Hepatocyte (in vitro differentiated cells): ENCODE data around the gene RBM17. TPM values are rescaled to one million over a fixed set of nuclear protein-coding genes. Genes with fewer than 3 reads are reported as not detected.

ENCODE experiments used
- DNase-seq: peaks from one replicate; pipeline ENCODE4 v3.0.0-alpha.2; 2016; ENCODE audit warnings: low spot score
- H2AFZ ChIP-seq: fragments of 200-600 bp; sonication (generic); 2 replicates; pipeline ENCODE4 v1.6.0; 2016; ENCODE audit warnings: antibody characterized with exemption, mild to moderate bottlenecking
- H3K27ac ChIP-seq: fragments of 200-600 bp; sonication (generic); 2 replicates; pipeline ENCODE4 v1.5.1; 2016; ENCODE audit warnings: mild to moderate bottlenecking
- H3K27me3 ChIP-seq: fragments of 200-600 bp; sonication (generic); 2 replicates; pipeline ENCODE4 v1.6.1; 2016
- H3K36me3 ChIP-seq: fragments of 200-600 bp; sonication (generic); replicated peaks from 2 replicates; pipeline ENCODE4 v1.5.1; 2016; ENCODE audit warnings: low read depth; ENCODE audit not compliant: insufficient read depth
- H3K4me1 ChIP-seq: fragments of 200-600 bp; sonication (generic); 2 replicates; pipeline ENCODE4 v1.5.1; 2016; ENCODE audit warnings: mild to moderate bottlenecking, moderate library complexity; ENCODE audit not compliant: insufficient read depth
- H3K4me2 ChIP-seq: fragments of 200-600 bp; sonication (generic); 2 replicates; pipeline ENCODE4 v1.6.0; 2016
- H3K4me3 ChIP-seq: fragments of 200-600 bp; sonication (generic); 2 replicates; pipeline ENCODE4 v1.5.1; 2016; ENCODE audit warnings: mild to moderate bottlenecking
- H3K79me2 ChIP-seq: fragments of 200-600 bp; sonication (generic); 2 replicates; pipeline ENCODE4 v1.6.0; 2017; ENCODE audit warnings: mild to moderate bottlenecking
- H3K9me2 ChIP-seq: fragments of 200-600 bp; sonication (generic); replicated peaks from 2 replicates; pipeline ENCODE4 v1.6.0; 2017; ENCODE audit warnings: mild to moderate bottlenecking; ENCODE audit not compliant: insufficient read depth
- H3K9me3 ChIP-seq: fragments of 200-600 bp; sonication (generic); 2 replicates; pipeline ENCODE4 v1.5.1; 2016; ENCODE audit warnings: low read depth, mild to moderate bottlenecking
- H4K20me1 ChIP-seq: fragments of 200-600 bp; sonication (generic); 2 replicates; pipeline ENCODE4 v1.6.0; 2016; ENCODE audit warnings: mild to moderate bottlenecking; ENCODE audit not compliant: insufficient read depth, poor library complexity, severe bottlenecking
- CTCF ChIP-seq: fragments of 200-600 bp; sonication (generic); IDR thresholded peaks from 2 replicates; pipeline ENCODE4 v1.5.1; 2016; ENCODE audit warnings: antibody characterized with exemption, mild to moderate bottlenecking; ENCODE audit not compliant: poor library complexity
- EZH2 ChIP-seq: fragments of 200-600 bp; sonication (generic); IDR thresholded peaks from 2 replicates; pipeline ENCODE4 v1.6.1; 2016; ENCODE audit warnings: antibody characterized with exemption, mild to moderate bottlenecking, borderline replicate concordance
- EZH2phosphoT487 ChIP-seq: fragments of 200-600 bp; sonication (generic); IDR thresholded peaks from one replicate; pipeline ENCODE4 v1.6.1; 2018; ENCODE audit warnings: antibody characterized with exemption, mild to moderate bottlenecking, low read depth, moderate library complexity; ENCODE audit not compliant: unreplicated experiment, severe bottlenecking
- WGBS: methylation state at CpG from one replicate; pipeline ENCODE4 v1.1.6; 2016; ENCODE audit warnings: low lambda C conversion rate; ENCODE audit errors: missing lambda C conversion rate; 5-methylcytosine and 5-hydroxymethylcytosine counted together
- polyA plus RNA-seq: library from polyadenylated mRNA; unstranded; fragments of >200 nt; fragmentation: Nextera tagmentation; extraction: Ambion mirVana; gene quantifications from 2 replicates; pipeline ENCODE4 v1.2.1, GENCODE V29; 2016
- total RNA-seq: library from RNA; depleted of rRNA; stranded (reverse); fragments of >200 nt; gene quantifications from 2 replicates; pipeline ENCODE4 v1.2.3, GENCODE V29; 2014

RBM17 gene
- total and polyA plus RNA-seq, 2 experiments from 2014 or later, result 46.7 to 112 TPM

- Histone ChIP-seq H3K79me2 (no peaks in the 10 kb centered on the region), H2AFZ (no peak overlapping the region), H4K20me1 (no peaks in the 10 kb centered on the region), H3K9me3 (no peaks in the 10 kb centered on the region), H3K4me1 (no peaks in the 10 kb centered on the region), H3K27ac (no peak overlapping the region), H3K9me2 (no peaks in the 10 kb centered on the region), H3K4me2 (no peak overlapping the region), H3K36me3 (no peaks in the 10 kb centered on the region), H3K4me3 (no peak overlapping the region), H3K27me3 (peaks cover 18% of the 10 kb centered on the region)
- 87% methylated on average over 4 of the region's 4 CpGs for WGBS
- TF ChIP-seq EZH2phosphoT487, result no peak
- no peak for TF ChIP-seq CTCF
- no peak for TF ChIP-seq EZH2
- DNase-seq, result no peak
These were observed 32.9 kb upstream of the RBM17 start for GRCh38 chr10:6055929-6056328.

GRCh38 chr10:6056411-6057135, 32.3 kb upstream of the RBM17 start:
- peaks cover 18% of the 10 kb centered on the region for H3K27me3 ChIP-seq
- 89% methylated on average over 5 of the region's 5 CpGs for WGBS
- H3K4me3 ChIP-seq, result no peak overlapping the region
- TF ChIP-seq CTCF, result no peak
- no peak for DNase-seq
- H3K79me2 ChIP-seq, result no peaks in the 10 kb centered on the region
- no peaks in the 10 kb centered on the region for H3K4me1 ChIP-seq
- no peak overlapping the region for H2AFZ ChIP-seq
- H3K36me3 ChIP-seq, result no peaks in the 10 kb centered on the region
- no peaks in the 10 kb centered on the region for H4K20me1 ChIP-seq
- no peak overlapping the region for H3K27ac ChIP-seq
- H3K9me3 ChIP-seq, result no peaks in the 10 kb centered on the region
- H3K9me2 ChIP-seq, result no peaks in the 10 kb centered on the region
- no peak overlapping the region for H3K4me2 ChIP-seq

DNA sequence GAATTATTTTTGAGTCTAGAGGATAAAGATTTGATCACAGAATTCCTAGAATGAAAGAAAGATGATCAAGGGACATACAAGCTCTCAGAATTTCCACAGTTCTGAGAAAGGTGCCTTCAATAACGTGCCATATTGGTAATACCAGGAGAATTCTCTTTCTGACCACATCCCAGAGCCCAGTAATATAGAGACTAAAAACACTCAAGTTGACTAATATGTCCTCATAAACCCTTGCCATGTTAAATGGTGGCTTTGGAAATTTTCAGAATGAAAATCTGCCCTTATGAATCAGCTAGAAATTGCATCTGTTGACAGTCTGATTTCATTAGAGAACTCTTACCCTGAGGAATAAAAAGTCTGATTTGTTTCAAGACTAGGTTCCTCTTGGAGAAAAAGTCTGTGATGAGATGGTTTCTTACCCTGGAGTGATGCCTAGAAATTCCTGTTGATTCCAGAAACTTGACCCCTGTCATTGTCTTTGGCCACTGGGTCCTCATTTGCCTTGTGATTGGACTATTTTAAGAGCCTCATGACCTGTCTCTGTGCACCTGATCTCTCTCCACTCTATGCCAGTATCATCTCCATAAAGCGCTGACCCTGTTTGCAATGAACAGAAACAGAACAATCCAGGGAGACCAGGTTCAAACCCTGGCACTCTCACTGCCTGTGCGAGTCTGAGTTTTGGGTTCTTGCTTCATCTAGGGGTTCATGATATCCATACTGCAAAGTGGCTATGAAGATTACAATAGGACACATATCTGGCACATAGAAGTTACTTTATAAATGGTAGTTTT, 30.0 kb upstream of the RBM17 start:
- H2AFZ ChIP-seq, result no peak overlapping the region
- no peaks in the 10 kb centered on the region for H4K20me1 ChIP-seq
- H3K4me3 ChIP-seq, result no peak overlapping the region
- no peak for TF ChIP-seq EZH2phosphoT487
- no peak for TF ChIP-seq EZH2
- TF ChIP-seq CTCF, result no peak
- peaks cover 18% of the 10 kb centered on the region for H3K27me3 ChIP-seq
- 84% methylated on average over 3 of the region's 3 CpGs for WGBS
- H3K36me3 ChIP-seq, result no peaks in the 10 kb centered on the region
- H3K4me2 ChIP-seq, result no peak overlapping the region
- no peaks in the 10 kb centered on the region for H3K9me2 ChIP-seq
- no peaks in the 10 kb centered on the region for H3K4me1 ChIP-seq
- H3K79me2 ChIP-seq, result no peaks in the 10 kb centered on the region
- no peak overlapping the region for H3K27ac ChIP-seq
- H3K9me3 ChIP-seq, result no peaks in the 10 kb centered on the region
- no peak for DNase-seq
